Measurements from ENCODE around the gene TGFBI. TPM values are rescaled to one million over a fixed set of nuclear protein-coding genes. Genes with fewer than 3 reads are reported as not detected.

The TGFBI gene
- total and polyA plus RNA-seq, 11 donors = 31.8 to 206 (median 50.0) TPM

DNA sequence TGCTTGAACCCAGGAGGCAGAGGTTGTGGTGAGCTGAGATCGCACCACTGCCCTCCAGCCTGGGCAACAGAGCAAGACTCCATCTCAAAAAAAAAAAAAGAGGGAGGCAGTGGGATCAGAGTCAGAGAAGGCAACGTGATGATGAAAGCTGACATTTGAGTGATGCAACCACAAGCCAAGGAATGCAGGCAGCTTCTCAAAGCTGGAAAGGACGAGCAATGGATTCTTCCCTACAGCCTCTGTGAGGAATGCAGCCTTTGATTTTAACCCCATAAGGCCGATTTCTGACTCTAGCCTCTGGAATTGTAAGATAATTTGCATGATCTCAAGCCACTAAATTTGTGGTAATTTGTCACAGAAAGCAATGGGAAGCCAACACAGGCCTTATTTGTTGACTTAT is 9.8 kb downstream of the TGFBI start:
- WGBS, 4 donors = 86 to 90% (median 87%) methylated on average over 4 of the region's 4 CpGs
- intact Hi-C loops (cut with DNase I) = loop anchor here in 1 of 10 donors (5.0 kb wide), 1 partner anchor 61 kb away; no protein-coding TSS in a partner anchor
- ATAC-seq = no peak
- DNase-seq = no peak
- TF ChIP-seq POLR2A (IDR thresholded peaks at IDR 0.05) = no peak
- TF ChIP-seq, protein P1, sequence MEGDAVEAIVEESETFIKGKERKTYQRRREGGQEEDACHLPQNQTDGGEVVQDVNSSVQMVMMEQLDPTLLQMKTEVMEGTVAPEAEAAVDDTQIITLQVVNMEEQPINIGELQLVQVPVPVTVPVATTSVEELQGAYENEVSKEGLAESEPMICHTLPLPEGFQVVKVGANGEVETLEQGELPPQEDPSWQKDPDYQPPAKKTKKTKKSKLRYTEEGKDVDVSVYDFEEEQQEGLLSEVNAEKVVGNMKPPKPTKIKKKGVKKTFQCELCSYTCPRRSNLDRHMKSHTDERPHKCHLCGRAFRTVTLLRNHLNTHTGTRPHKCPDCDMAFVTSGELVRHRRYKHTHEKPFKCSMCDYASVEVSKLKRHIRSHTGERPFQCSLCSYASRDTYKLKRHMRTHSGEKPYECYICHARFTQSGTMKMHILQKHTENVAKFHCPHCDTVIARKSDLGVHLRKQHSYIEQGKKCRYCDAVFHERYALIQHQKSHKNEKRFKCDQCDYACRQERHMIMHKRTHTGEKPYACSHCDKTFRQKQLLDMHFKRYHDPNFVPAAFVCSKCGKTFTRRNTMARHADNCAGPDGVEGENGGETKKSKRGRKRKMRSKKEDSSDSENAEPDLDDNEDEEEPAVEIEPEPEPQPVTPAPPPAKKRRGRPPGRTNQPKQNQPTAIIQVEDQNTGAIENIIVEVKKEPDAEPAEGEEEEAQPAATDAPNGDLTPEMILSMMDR (IDR thresholded peaks at IDR 0.05) = no peak
- H3K27ac ChIP-seq = no peak overlapping the region
- H3K36me3 ChIP-seq = peaks cover 0 to 42% (median 9%) of the 10 kb centered on the region in 9 donors
- no peaks in the 10 kb centered on the region for H3K27me3 ChIP-seq
- peaks cover 3 to 85% (median 53%) of the 10 kb centered on the region in 12 donors for H3K4me1 ChIP-seq
- peaks cover 0 to 5% (median 1%) of the 10 kb centered on the region in 12 donors for H3K9me3 ChIP-seq
- no peak overlapping the region for H3K4me3 ChIP-seq

DNA sequence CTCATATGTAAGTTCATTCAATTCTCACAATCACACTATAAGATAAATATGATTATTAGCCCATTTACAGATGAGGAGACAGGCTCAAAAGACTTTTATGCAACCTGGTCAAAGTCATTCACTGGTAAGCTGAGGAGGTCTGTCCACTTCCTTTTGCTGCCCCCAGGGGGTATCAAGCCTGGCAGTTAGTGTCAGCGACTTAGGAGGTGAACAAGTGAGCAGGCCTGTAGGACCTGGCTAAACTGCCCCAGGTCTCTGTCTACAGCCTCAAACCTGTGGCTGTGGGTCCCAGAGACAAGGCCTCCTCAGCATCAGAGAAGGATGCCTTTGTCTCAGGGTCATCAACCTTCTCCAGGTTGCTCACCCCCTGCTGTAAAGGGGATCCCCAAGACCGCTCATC is 10.4 kb downstream of the TGFBI start:
- peaks cover 3 to 86% (median 56%) of the 10 kb centered on the region in 12 donors for H3K4me1 ChIP-seq
- WGBS, 4 donors = 80 to 100% (median 95%) methylated on average over 1 to 2 of the region's 2 CpGs
- intact Hi-C loops (cut with DNase I) = loop anchor here in 1 of 10 donors (5.0 kb wide), 1 partner anchor 62 kb away; no protein-coding TSS in a partner anchor

DNA sequence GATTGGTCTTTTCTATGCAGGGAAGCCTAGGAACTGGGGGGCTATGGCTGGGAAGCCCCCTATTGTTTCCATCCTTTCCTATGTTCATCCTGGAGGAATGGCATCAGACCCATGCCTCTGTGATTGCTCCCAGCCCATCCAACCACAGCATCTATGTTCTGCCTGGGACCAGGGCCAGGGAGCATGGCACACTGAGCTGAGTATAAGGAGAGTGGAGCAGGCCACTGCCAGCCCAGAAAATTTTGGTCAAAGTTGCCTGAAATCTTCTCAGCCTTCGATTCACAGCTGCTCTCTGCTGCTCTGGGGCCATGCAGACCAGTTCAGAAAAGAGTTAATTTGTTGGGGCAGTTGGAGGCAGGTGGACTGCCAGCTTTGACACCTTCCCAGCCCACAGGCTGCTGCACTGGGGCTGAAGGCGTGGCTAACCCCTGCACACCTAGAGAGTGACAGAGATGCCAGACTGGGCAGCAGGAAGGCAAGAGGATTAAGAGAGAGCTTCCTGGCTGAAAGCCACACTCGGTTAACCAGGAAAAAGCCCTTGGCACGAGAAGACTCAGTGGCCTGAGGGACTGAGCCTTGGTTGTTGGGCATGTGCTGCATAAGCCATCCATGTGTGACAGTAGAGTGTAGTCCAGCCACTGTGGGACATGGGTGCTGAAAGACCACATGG is 12.1 kb downstream of the TGFBI start:
- WGBS, 4 donors = 49 to 63% (median 55%) methylated on average over 4 of the region's 4 CpGs
- Histone ChIP-seq H3K4me3 (no peak overlapping the region), H3K27ac (no peak overlapping the region), H3K4me1 (peaks cover 3 to 75% (median 47%) of the 10 kb centered on the region in 12 donors), H3K36me3 (peaks cover 0 to 32% (median 7%) of the 10 kb centered on the region in 9 donors), H3K27me3 (no peaks in the 10 kb centered on the region), H3K9me3 (peaks cover 0 to 5% (median 1%) of the 10 kb centered on the region in 12 donors)
- no peak for ATAC-seq
- no peak for DNase-seq
- TF ChIP-seq, protein P1 (IDR thresholded peaks at IDR 0.05) = no peak
- TF ChIP-seq POLR2A (IDR thresholded peaks at IDR 0.05) = no peak
- intact Hi-C loops (cut with DNase I) = no loop called here

More for the DNA sequence above, 10.4 kb downstream of the TGFBI start:
- H3K9me3 ChIP-seq = peaks cover 0 to 5% (median 1%) of the 10 kb centered on the region in 12 donors
- H3K4me3 ChIP-seq = no peak overlapping the region
- H3K27ac ChIP-seq = no peak overlapping the region
- H3K27me3 ChIP-seq = no peaks in the 10 kb centered on the region
- ATAC-seq = no peak
- H3K36me3 ChIP-seq = peaks cover 0 to 42% (median 11%) of the 10 kb centered on the region in 9 donors
- no peak for DNase-seq
- TF ChIP-seq POLR2A (IDR thresholded peaks at IDR 0.05) = no peak
- TF ChIP-seq, protein P1 (IDR thresholded peaks at IDR 0.05) = no peak

DNA sequence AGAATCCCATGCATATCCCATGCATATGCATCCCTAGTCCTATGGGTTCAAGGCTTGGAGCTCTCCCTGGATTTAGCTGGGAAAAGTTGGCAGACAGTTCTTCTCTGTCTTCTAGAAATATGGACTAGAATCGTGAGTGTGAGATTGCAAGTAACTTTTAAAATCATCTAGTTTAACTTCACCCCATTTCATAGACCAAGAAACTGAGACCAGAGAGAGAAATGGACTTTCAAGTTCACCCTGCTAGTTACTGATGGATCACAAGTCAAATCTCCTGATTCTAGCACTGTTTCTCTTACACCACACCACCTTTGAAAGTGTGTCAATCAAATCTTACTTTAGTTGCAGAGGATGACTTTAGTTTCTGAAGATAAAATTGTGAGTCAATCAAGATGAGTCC is 13.4 kb downstream of the TGFBI start:
- TF ChIP-seq, protein P1 (IDR thresholded peaks at IDR 0.05) = no peak
- TF ChIP-seq POLR2A (IDR thresholded peaks at IDR 0.05) = no peak
- Histone ChIP-seq H3K36me3 (peaks cover 0 to 40% (median 11%) of the 10 kb centered on the region in 9 donors), H3K27me3 (no peaks in the 10 kb centered on the region), H3K27ac (peak overlapping the region in 3 of 12 donors; percentile 23 to 73 (median 28)), H3K4me1 (peaks cover 2 to 72% (median 35%) of the 10 kb centered on the region in 12 donors), H3K9me3 (peaks cover 0 to 5% (median 1%) of the 10 kb centered on the region in 12 donors), H3K4me3 (no peak overlapping the region)
- no peak for ATAC-seq
- WGBS, 4 donors = 56 to 85% (median 68%) methylated on average over 1 of the region's 1 CpG
- intact Hi-C loops (cut with DNase I) = no loop called here
- DNase-seq = no peak
